ENCODE results near the gene PCID2. TPM values are rescaled to one million over a fixed set of nuclear protein-coding genes. Genes with fewer than 3 reads are reported as not detected.

The PCID2 gene
- total and polyA plus RNA-seq, 2 of the 13 experiments (the other 11 are each of a cell fraction or from before 2014, with no cell fraction given), result 65.0 to 111 TPM

GRCh38 chr13:113183450-113184129, 24.9 kb downstream of the PCID2 start (continued):
- peak in 1 of 2 experiments; percentile 30; a peak in 2 of 4 replicates for TF ChIP-seq EP300 (IDR thresholded peaks at IDR 0.05; ENCODE audit: low read depth in 2 of 2, low read length in 2 of 2)
- no peak; the same call in 1 of the 2 replicates for TF ChIP-seq EP300 (CRISPR knock-in tag; IDR thresholded peaks at IDR 0.05; ENCODE audit: borderline replicate concordance)
- peak; percentile 75 for TF ChIP-seq HDAC2 (CRISPR knock-in tag; IDR thresholded peaks at IDR 0.05)
- no peak for TF ChIP-seq ZBTB44 (CRISPR knock-in tag; IDR thresholded peaks at IDR 0.05)
- TF ChIP-seq ZBTB7A (CRISPR knock-in tag; IDR thresholded peaks at IDR 0.05), result no peak
- peak; percentile 85 for TF ChIP-seq PAXIP1 (CRISPR knock-in tag; conservative IDR thresholded peaks at IDR 0.05)
- TF ChIP-seq GPN1 (CRISPR knock-in tag; IDR thresholded peaks at IDR 0.05; ENCODE audit: borderline replicate concordance), result no peak
- no peak for TF ChIP-seq ATF6 (CRISPR knock-in tag; conservative IDR thresholded peaks at IDR 0.05)
- no peak for TF ChIP-seq ZNF790 (CRISPR knock-in tag; IDR thresholded peaks at IDR 0.05; ENCODE audit: borderline replicate concordance)
- TF ChIP-seq MYNN (CRISPR knock-in tag; IDR thresholded peaks at IDR 0.05; ENCODE audit: low read depth), result no peak
- 0 out of 2 replicates have a peak, but pooled peaks have one; percentile 41 for TF ChIP-seq KDM2A (CRISPR knock-in tag; IDR thresholded peaks at IDR 0.05; ENCODE audit: borderline replicate concordance, low read depth)
- TF ChIP-seq HDAC6 (IDR thresholded peaks at IDR 0.05; ENCODE audit: low read depth, low read length), result no peak
- TF ChIP-seq FOXK1 (CRISPR knock-in tag; IDR thresholded peaks at IDR 0.05; ENCODE audit: borderline replicate concordance, low read depth), result no peak
- no peak for TF ChIP-seq THAP8 (CRISPR knock-in tag; IDR thresholded peaks at IDR 0.05; ENCODE audit: borderline replicate concordance)
- TF ChIP-seq KMT2A (CRISPR knock-in tag; IDR thresholded peaks at IDR 0.05), result 0 out of 2 replicates have a peak, but pooled peaks have one; percentile 45
- no peak for TF ChIP-seq ZBTB4 (CRISPR knock-in tag; IDR thresholded peaks at IDR 0.05; ENCODE audit: borderline replicate concordance)
- no peak for TF ChIP-seq ZNF782 (CRISPR knock-in tag; IDR thresholded peaks at IDR 0.05; ENCODE audit: borderline replicate concordance)

All from HepG2 (cell line).